Peyer's patch (tissue), 4 donors: ENCODE measurements around the gene MYADM. TPM values are rescaled to one million over a fixed set of nuclear protein-coding genes. Genes with fewer than 3 reads are reported as not detected.

ENCODE experiments used
- DNase-seq, 3 donors: peaks; one replicate each; pipeline ENCODE4 v3.0.0-alpha.2; 2017 to 2019
- H3K27ac ChIP-seq, 4 donors: fragments of 200-600 bp; sonication (generic); one replicate each; pipeline ENCODE4 v1.5.1; 2016 to 2019
- H3K27me3 ChIP-seq, 2 donors: fragments of 200-600 bp; sonication (generic); one replicate each; pipeline ENCODE4 v1.5.1; 2019
- H3K36me3 ChIP-seq, 3 donors: fragments of 200-600 bp; sonication (generic); one replicate each; pipeline ENCODE4 v1.5.1; 2016 to 2019
- H3K4me1 ChIP-seq, 4 donors: fragments of 200-600 bp; sonication (generic); one replicate each; pipeline ENCODE4 v1.5.1; 2016 to 2019
- H3K4me3 ChIP-seq, 4 donors: fragments of 200-600 bp; sonication (generic); 1 replicate in 3 of 4; 2 replicates in 1 of 4; pipeline ENCODE4 v1.5.1; 2016 to 2019; ENCODE audit warnings: mild to moderate bottlenecking in 1 of 4
- H3K9me3 ChIP-seq, 4 donors: fragments of 200-600 bp; sonication (generic); one replicate each; pipeline ENCODE4 v1.5.1; 2016 to 2019; ENCODE audit warnings: mild to moderate bottlenecking in 1 of 4
- CTCF ChIP-seq, 6 experiments: fragments of 450-650 bp in 4 of 6; fragments of 200-600 bp in 2 of 6; sonication (generic) in 1 of 6; IDR thresholded peaks; one replicate each; pipeline ENCODE4 v1.5.1; 2017 to 2019; ENCODE audit warnings: antibody characterized with exemption in 6 of 6, mild to moderate bottlenecking in 3 of 6, moderate library complexity in 1 of 6
- POLR2A ChIP-seq, 2 donors: fragments of 450-650 bp; IDR thresholded peaks; one replicate each; pipeline ENCODE4 v1.5.1; 2017; ENCODE audit warnings: antibody characterized with exemption in 2 of 2, mild to moderate bottlenecking in 2 of 2, moderate library complexity in 2 of 2
- total RNA-seq, 4 donors: library from RNA; depleted of rRNA; stranded (reverse); fragments of >200 nt; gene quantifications; one replicate each; pipeline ENCODE4 v1.1.0, GENCODE V29; 2016

MYADM gene
- 10 to 100 TPM; 11.4 to 52.8 (median 32.5) TPM for total RNA-seq

- Histone ChIP-seq H3K27ac (peak within 1 kb of the TSS; percentile 81 to 93 (median 91)), H3K9me3 (no peaks in the 10 kb centered on the region), H3K4me3 (peak within 1 kb of the TSS; percentile 58 to 73 (median 69)), H3K4me1 (peaks cover 0 to 48% (median 1%) of the 10 kb centered on the region in 4 donors), H3K36me3 (peaks cover 0 to 6% (median 0%) of the 10 kb centered on the region in 3 donors), H3K27me3 (no peaks in the 10 kb centered on the region)
- peak; percentile 96 to 100 (median 98) for DNase-seq
- TF ChIP-seq POLR2A (IDR thresholded peaks at IDR 0.05): peak in 1 of 2 donors; percentile 64
- no peak for TF ChIP-seq CTCF (IDR thresholded peaks at IDR 0.05)
These were observed at the start of gene MYADM for GRCh38 chr19:53867225-53868090. Gene MYADM, plus strand, starts transcription at chr19:53867883. Its CDS starts 5,647 bp downstream, at chr19:53873530.

GRCh38 chr19:53818756-53819155, 48.9 kb upstream of the MYADM start:
- Histone ChIP-seq H3K36me3 (no peaks in the 10 kb centered on the region), H3K27ac (no peak overlapping the region), H3K4me1 (no peaks in the 10 kb centered on the region), H3K4me3 (no peak overlapping the region), H3K9me3 (no peaks in the 10 kb centered on the region), H3K27me3 (no peaks in the 10 kb centered on the region)
- TF ChIP-seq POLR2A (IDR thresholded peaks at IDR 0.05) (no peak), CTCF (IDR thresholded peaks at IDR 0.05) (no peak)
- no peak for DNase-seq

DNA sequence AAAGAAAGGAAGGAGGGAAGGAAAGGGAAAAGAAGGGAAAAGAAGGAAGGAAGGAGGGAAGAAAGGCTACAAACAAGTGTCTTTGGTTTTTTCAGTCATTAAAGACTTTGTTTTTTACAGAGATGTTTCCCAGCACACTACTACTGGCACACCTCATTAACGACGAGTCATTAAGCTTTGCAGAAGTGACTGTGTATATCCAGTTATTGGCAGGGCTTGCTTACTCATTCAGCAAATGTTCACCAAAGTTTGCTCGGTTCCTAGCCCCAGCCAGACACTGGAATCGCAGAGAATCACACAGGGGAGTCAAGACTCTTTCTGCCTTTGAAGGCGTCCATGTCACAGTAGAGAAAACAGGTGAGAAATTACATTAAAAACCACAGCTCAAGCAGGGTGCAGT, 47.8 kb upstream of the MYADM start:
- H3K4me1 ChIP-seq: no peaks in the 10 kb centered on the region
- TF ChIP-seq CTCF (IDR thresholded peaks at IDR 0.05): no peak
- TF ChIP-seq POLR2A (IDR thresholded peaks at IDR 0.05): no peak
- no peaks in the 10 kb centered on the region for H3K27me3 ChIP-seq
- H3K36me3 ChIP-seq: no peaks in the 10 kb centered on the region
- no peak overlapping the region for H3K4me3 ChIP-seq
- no peak overlapping the region for H3K27ac ChIP-seq
- H3K9me3 ChIP-seq: no peaks in the 10 kb centered on the region
- DNase-seq: no peak

DNA sequence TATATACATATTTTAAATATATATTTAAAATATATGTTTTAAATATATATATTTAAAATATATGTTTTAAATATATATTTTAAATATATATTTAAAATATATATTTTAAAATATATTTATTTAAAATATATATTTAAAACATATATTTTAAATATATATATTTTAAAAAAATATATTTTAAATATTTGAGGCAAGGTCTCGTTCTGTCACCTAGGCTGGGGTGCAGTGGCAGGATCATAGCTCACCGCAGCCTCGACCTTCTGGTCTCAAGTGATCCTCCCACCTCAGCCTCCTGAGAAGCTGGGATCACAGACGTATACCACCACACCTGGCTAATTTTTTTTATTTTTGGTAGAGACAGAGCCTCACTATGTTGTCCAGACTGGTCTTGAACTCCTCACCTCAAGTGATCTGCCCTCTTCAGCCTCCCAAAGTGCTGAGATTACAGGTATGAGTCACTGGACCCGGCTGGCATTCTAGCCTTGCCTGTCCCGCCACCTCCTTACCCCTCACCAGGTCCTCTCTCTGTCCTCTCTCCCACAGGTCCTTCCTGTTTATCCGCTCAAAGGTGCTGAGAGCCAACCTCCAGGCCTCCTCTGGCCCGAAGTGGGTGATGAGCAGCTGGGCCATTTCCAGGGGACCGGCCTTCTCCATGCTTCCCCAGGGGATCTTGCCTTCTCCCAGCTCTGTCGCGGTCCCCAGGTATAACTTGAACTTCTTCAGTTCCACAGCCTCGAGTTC, 44.1 kb upstream of the MYADM start:
- Histone ChIP-seq H3K4me1 (no peaks in the 10 kb centered on the region), H3K36me3 (no peaks in the 10 kb centered on the region), H3K9me3 (no peaks in the 10 kb centered on the region), H3K27ac (no peak overlapping the region), H3K27me3 (no peaks in the 10 kb centered on the region), H3K4me3 (no peak overlapping the region)
- DNase-seq: no peak
- TF ChIP-seq CTCF (IDR thresholded peaks at IDR 0.05): no peak
- TF ChIP-seq POLR2A (IDR thresholded peaks at IDR 0.05): no peak

DNA sequence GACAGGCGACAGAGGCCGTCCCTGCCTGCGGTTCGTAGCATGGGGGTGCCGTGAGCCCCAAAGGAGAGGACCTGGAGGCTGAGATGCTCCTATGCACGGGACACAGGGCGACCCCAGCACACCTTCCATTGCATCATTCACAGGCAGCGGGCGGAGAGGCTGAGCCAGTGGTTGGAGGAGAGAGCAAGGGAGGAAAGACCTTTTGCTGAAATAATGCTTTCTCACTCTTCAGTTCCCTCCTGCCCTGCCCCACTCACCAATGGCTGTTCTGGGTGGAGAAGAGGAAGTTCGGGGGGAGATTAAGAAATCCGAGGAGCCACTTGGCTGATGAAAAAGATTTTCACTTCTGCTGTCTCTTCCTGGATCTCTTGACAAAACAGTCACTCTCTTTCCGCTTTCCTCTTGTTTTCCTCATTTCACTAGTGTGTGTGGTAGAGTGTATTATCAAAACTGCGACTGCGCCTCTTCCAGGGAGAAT, 43.5 kb upstream of the MYADM start, which contains the start of gene NLRP12:
TSS of gene NLRP12 (minus strand) at position 181 of the 478 bp plus-strand sequence. CDS start at position 41, 140 bp downstream.
- Histone ChIP-seq H3K9me3 (no peaks in the 10 kb centered on the region), H3K4me3 (no peak within 1 kb of the TSS), H3K4me1 (no peaks in the 10 kb centered on the region), H3K27me3 (no peaks in the 10 kb centered on the region), H3K27ac (no peak within 1 kb of the TSS), H3K36me3 (no peaks in the 10 kb centered on the region)
- DNase-seq: no peak
- no peak for TF ChIP-seq POLR2A (IDR thresholded peaks at IDR 0.05)
